Measurements from ENCODE around the gene IFT43.

Gene IFT43

GRCh38 chr14:76088771-76089571 lies 103.4 kb downstream of the IFT43 start:
- Histone ChIP-seq H3K4me1 (ENCODE audit: low read depth, poor library complexity, severe bottlenecking) (no peaks in the 10 kb centered on the region), H3K27me3 (ENCODE audit: insufficient read depth, low read depth) (no peaks in the 10 kb centered on the region), H3K4me2 (no peak overlapping the region), H3K27ac (no peak overlapping the region), H4K20me1 (ENCODE audit: insufficient read depth) (no peaks in the 10 kb centered on the region), H3K9ac (no peak overlapping the region), H2AFZ (ENCODE audit: low read depth) (no peak overlapping the region), H3K79me2 (ENCODE audit: insufficient read depth, low read depth) (no peaks in the 10 kb centered on the region), H3K4me3 (IDR thresholded peaks at IDR 0.05; ENCODE audit: insufficient read depth, low read depth, low read length) (no peak overlapping the region), H3K36me3 (ENCODE audit: insufficient read depth) (no peaks in the 10 kb centered on the region)
- TF ChIP-seq CTCF (conservative IDR thresholded peaks at IDR 0.05; ENCODE audit: low read depth, low read length), result no peak

- Histone ChIP-seq H4K20me1 (ENCODE audit: insufficient read depth) (no peaks in the 10 kb centered on the region), H3K4me2 (no peak overlapping the region), H3K27me3 (ENCODE audit: insufficient read depth, low read depth) (no peaks in the 10 kb centered on the region), H3K4me3 (IDR thresholded peaks at IDR 0.05; ENCODE audit: insufficient read depth, low read depth, low read length) (no peak overlapping the region), H2AFZ (ENCODE audit: low read depth) (no peak overlapping the region), H3K79me2 (ENCODE audit: insufficient read depth, low read depth) (no peaks in the 10 kb centered on the region), H3K36me3 (ENCODE audit: insufficient read depth) (no peaks in the 10 kb centered on the region), H3K27ac (no peak overlapping the region), H3K9ac (no peak overlapping the region), H3K4me1 (ENCODE audit: low read depth, poor library complexity, severe bottlenecking) (no peaks in the 10 kb centered on the region)
- TF ChIP-seq CTCF (conservative IDR thresholded peaks at IDR 0.05; ENCODE audit: low read depth, low read length), result no peak
These were observed 104.0 kb downstream of the IFT43 start for GRCh38 chr14:76089575-76089974.

- Histone ChIP-seq H3K4me2 (no peak overlapping the region), H2AFZ (ENCODE audit: low read depth) (no peak overlapping the region), H3K9ac (no peak overlapping the region), H4K20me1 (ENCODE audit: insufficient read depth) (no peaks in the 10 kb centered on the region), H3K4me3 (IDR thresholded peaks at IDR 0.05; ENCODE audit: insufficient read depth, low read depth, low read length) (no peak overlapping the region), H3K27ac (no peak overlapping the region), H3K4me1 (ENCODE audit: low read depth, poor library complexity, severe bottlenecking) (no peaks in the 10 kb centered on the region), H3K79me2 (ENCODE audit: insufficient read depth, low read depth) (no peaks in the 10 kb centered on the region), H3K27me3 (ENCODE audit: insufficient read depth, low read depth) (no peaks in the 10 kb centered on the region), H3K36me3 (ENCODE audit: insufficient read depth) (no peaks in the 10 kb centered on the region)
- TF ChIP-seq CTCF (conservative IDR thresholded peaks at IDR 0.05; ENCODE audit: low read depth, low read length), result no peak
These were observed 105.2 kb downstream of the IFT43 start for GRCh38 chr14:76090616-76091391.

GRCh38 chr14:76093077-76093476 lies 107.5 kb downstream of the IFT43 start:
- Histone ChIP-seq H3K36me3 (ENCODE audit: insufficient read depth) (no peaks in the 10 kb centered on the region), H3K4me3 (IDR thresholded peaks at IDR 0.05; ENCODE audit: insufficient read depth, low read depth, low read length) (no peak overlapping the region), H3K4me2 (no peak overlapping the region), H3K79me2 (ENCODE audit: insufficient read depth, low read depth) (no peaks in the 10 kb centered on the region), H2AFZ (ENCODE audit: low read depth) (no peak overlapping the region), H3K9ac (no peak overlapping the region), H3K4me1 (ENCODE audit: low read depth, poor library complexity, severe bottlenecking) (no peaks in the 10 kb centered on the region), H3K27ac (no peak overlapping the region), H4K20me1 (ENCODE audit: insufficient read depth) (no peaks in the 10 kb centered on the region), H3K27me3 (ENCODE audit: insufficient read depth, low read depth) (no peaks in the 10 kb centered on the region)
- TF ChIP-seq CTCF (conservative IDR thresholded peaks at IDR 0.05; ENCODE audit: low read depth, low read length), result no peak

Measured in KMS-11 (cell line).